ENCODE results near the gene KDM2B. TPM values are rescaled to one million over a fixed set of nuclear protein-coding genes. Genes with fewer than 3 reads are reported as not detected.
A peak's percentile ranks its signal among the peaks of the same experiment; 100 is the strongest.

The KDM2B gene
- total RNA-seq, 2 donors from 2014 or later, result 14.7 to 24.5 TPM

- TF ChIP-seq CTCF (IDR thresholded peaks at IDR 0.05), result no peak
- no peak overlapping the region for H3K27ac ChIP-seq
- H3K4me1 ChIP-seq, result no peaks in the 10 kb centered on the region
- no peaks in the 10 kb centered on the region for H3K9me3 ChIP-seq
- H3K36me3 ChIP-seq, result no peaks in the 10 kb centered on the region
- intact Hi-C loops (cut with DNase I), result loop anchor here (5.0 kb wide), 1 partner anchor 51 kb away; the partner anchor contains the start of gene ANAPC5
- DNase-seq, result no peak
- H3K9ac ChIP-seq (ENCODE audit: low read depth in 2 of 2, low read length in 2 of 2), result no peak overlapping the region
- H3K27me3 ChIP-seq, result no peaks in the 10 kb centered on the region
- H3K4me3 ChIP-seq, result no peak overlapping the region
Measured at GRCh38 chr12:121403721-121404120, 177.1 kb downstream of the KDM2B start.

- DNase-seq, result peak; percentile 49
- TF ChIP-seq CTCF (IDR thresholded peaks at IDR 0.05), result no peak
- Histone ChIP-seq H3K27me3 (no peaks in the 10 kb centered on the region), H3K27ac (peak overlapping the region; percentile 94), H3K9me3 (no peaks in the 10 kb centered on the region), H3K4me3 (peak overlapping the region; percentile 96), H3K9ac (ENCODE audit: low read depth in 2 of 2, low read length in 2 of 2) (peak overlapping the region; percentile 95 to 99), H3K36me3 (no peaks in the 10 kb centered on the region), H3K4me1 (no peaks in the 10 kb centered on the region)
- intact Hi-C loops (cut with DNase I), result loop anchor here (5.0 kb wide), 1 partner anchor 48 kb away; the partner anchor contains the start of gene ANAPC5
Measured at GRCh38 chr12:121400332-121401139, 180.3 kb downstream of the KDM2B start.

- intact Hi-C loops (cut with DNase I), result loop anchor here (5.0 kb wide), 1 partner anchor 47 kb away; the partner anchor contains the start of gene ANAPC5
- Histone ChIP-seq H3K9me3 (no peaks in the 10 kb centered on the region), H3K9ac (ENCODE audit: low read depth in 2 of 2, low read length in 2 of 2) (peak within 1 kb of the TSS; percentile 95 to 99), H3K27me3 (no peaks in the 10 kb centered on the region), H3K27ac (peak within 1 kb of the TSS; percentile 94), H3K4me3 (peak within 1 kb of the TSS; percentile 96), H3K36me3 (no peaks in the 10 kb centered on the region), H3K4me1 (no peaks in the 10 kb centered on the region)
- no peak for TF ChIP-seq CTCF (IDR thresholded peaks at IDR 0.05)
- DNase-seq, result peak; percentile 99
Measured at GRCh38 chr12:121399391-121400331, 181.2 kb downstream of the KDM2B start, which contains the start of gene RNF34. TSS of gene RNF34 (plus strand) at chr12:121400118. CDS start at chr12:121400213, 95 bp downstream.

GRCh38 chr12:121398355-121398754, 182.5 kb downstream of the KDM2B start:
- no peak overlapping the region for H3K4me3 ChIP-seq
- H3K27ac ChIP-seq, result no peak overlapping the region
- TF ChIP-seq CTCF (IDR thresholded peaks at IDR 0.05), result no peak
- intact Hi-C loops (cut with DNase I), result no loop called here
- no peaks in the 10 kb centered on the region for H3K4me1 ChIP-seq
- no peaks in the 10 kb centered on the region for H3K36me3 ChIP-seq
- H3K9ac ChIP-seq (ENCODE audit: low read depth in 2 of 2, low read length in 2 of 2), result peak overlapping the region in 1 of 2 donors; percentile 95
- no peak for DNase-seq
- no peaks in the 10 kb centered on the region for H3K27me3 ChIP-seq
- no peaks in the 10 kb centered on the region for H3K9me3 ChIP-seq

GRCh38 chr12:121397521-121397920, 183.3 kb downstream of the KDM2B start:
- Histone ChIP-seq H3K36me3 (no peaks in the 10 kb centered on the region), H3K27me3 (no peaks in the 10 kb centered on the region), H3K27ac (no peak overlapping the region), H3K9me3 (no peaks in the 10 kb centered on the region), H3K9ac (ENCODE audit: low read depth in 2 of 2, low read length in 2 of 2) (no peak overlapping the region), H3K4me1 (no peaks in the 10 kb centered on the region), H3K4me3 (no peak overlapping the region)
- no peak for DNase-seq
- intact Hi-C loops (cut with DNase I), result no loop called here
- TF ChIP-seq CTCF (IDR thresholded peaks at IDR 0.05), result no peak
